Naive B cell (primary cell): ENCODE data around the gene EHD2. TPM values are rescaled to one million over a fixed set of nuclear protein-coding genes. Genes with fewer than 3 reads are reported as not detected.
A peak's percentile ranks its signal among the peaks of the same experiment; 100 is the strongest.
"Not testable (repeated sequence)": the region's sequence is repeated elsewhere in the genome, so short reads cannot be mapped to it uniquely, and the experiment has no call there.

Source experiments
- ATAC-seq, 2 donors: fragments of 150-1000 bp; cut with Tn5 transposase; 2 replicates each; pipeline ENCODE4 v1.10.0; 2021; ENCODE audit warnings: low read depth in 2 of 2, mild to moderate bottlenecking in 2 of 2, moderate library complexity in 2 of 2
- DNase-seq: peaks from one replicate; pipeline ENCODE4 v3.0.0; 2022
- H3K27ac Mint-ChIP-seq, 6 donors: one replicate each; pipeline ENCODE4 v1.8.0; 2020 to 2022; ENCODE audit warnings: mild to moderate bottlenecking in 6 of 6, mixed read lengths in 6 of 6, moderate library complexity in 5 of 6, inconsistent platforms in 2 of 6
- H3K27me3 Mint-ChIP-seq, 3 donors: one replicate each; pipeline ENCODE4 v1.8.0; 2021 to 2022; ENCODE audit warnings: mixed read lengths in 3 of 3, mild to moderate bottlenecking in 1 of 3
- H3K36me3 Mint-ChIP-seq, 2 donors: one replicate each; pipeline ENCODE4 v1.8.0; 2020 to 2022; ENCODE audit warnings: mixed read lengths in 2 of 2, inconsistent platforms in 1 of 2, mild to moderate bottlenecking in 1 of 2
- H3K4me1 Mint-ChIP-seq, 3 donors: one replicate each; pipeline ENCODE4 v1.8.0; 2020 to 2022; ENCODE audit warnings: mixed read lengths in 3 of 3, inconsistent platforms in 1 of 3, mild to moderate bottlenecking in 1 of 3, moderate library complexity in 1 of 3
- H3K4me3 Mint-ChIP-seq, 8 donors: one replicate each; pipeline ENCODE4 v1.8.0; 2020 to 2022; ENCODE audit warnings: mild to moderate bottlenecking in 8 of 8, mixed read lengths in 8 of 8, moderate library complexity in 8 of 8, inconsistent platforms in 2 of 8
- H3K9me3 Mint-ChIP-seq, 7 donors: one replicate each; pipeline ENCODE4 v1.8.0; 2020 to 2022; ENCODE audit warnings: mixed read lengths in 7 of 7, mild to moderate bottlenecking in 5 of 7, inconsistent platforms in 2 of 7, moderate library complexity in 1 of 7
- polyA plus RNA-seq, 6 donors: library from polyadenylated mRNA; unstranded; fragments of 300-500 nt; fragmentation: Illumina TruSeq; gene quantifications; one replicate each; pipeline ENCODE4 v1.2.3, GENCODE V29; 2021; ENCODE audit warnings: low read depth in 6 of 6

Gene EHD2
- polyA plus RNA-seq, 6 donors from 2014 or later: not detected

- no peak for ATAC-seq
- Mint-ChIP-seq H3K27me3 (no peaks in the 10 kb centered on the region), H3K27ac (peak overlapping the region in 1 of 6 donors; percentile 41), H3K4me1 (peaks cover 0 to 5% (median 0%) of the 10 kb centered on the region in 3 donors), H3K9me3 (peaks cover 0 to 5% (median 1%) of the 10 kb centered on the region in 7 donors), H3K4me3 (no peak overlapping the region), H3K36me3 (peaks cover 14 to 15% of the 10 kb centered on the region in 2 donors)
- DNase-seq: no peak
Measured at GRCh38 chr19:47762151-47762550, 48.9 kb downstream of the EHD2 start.

DNA sequence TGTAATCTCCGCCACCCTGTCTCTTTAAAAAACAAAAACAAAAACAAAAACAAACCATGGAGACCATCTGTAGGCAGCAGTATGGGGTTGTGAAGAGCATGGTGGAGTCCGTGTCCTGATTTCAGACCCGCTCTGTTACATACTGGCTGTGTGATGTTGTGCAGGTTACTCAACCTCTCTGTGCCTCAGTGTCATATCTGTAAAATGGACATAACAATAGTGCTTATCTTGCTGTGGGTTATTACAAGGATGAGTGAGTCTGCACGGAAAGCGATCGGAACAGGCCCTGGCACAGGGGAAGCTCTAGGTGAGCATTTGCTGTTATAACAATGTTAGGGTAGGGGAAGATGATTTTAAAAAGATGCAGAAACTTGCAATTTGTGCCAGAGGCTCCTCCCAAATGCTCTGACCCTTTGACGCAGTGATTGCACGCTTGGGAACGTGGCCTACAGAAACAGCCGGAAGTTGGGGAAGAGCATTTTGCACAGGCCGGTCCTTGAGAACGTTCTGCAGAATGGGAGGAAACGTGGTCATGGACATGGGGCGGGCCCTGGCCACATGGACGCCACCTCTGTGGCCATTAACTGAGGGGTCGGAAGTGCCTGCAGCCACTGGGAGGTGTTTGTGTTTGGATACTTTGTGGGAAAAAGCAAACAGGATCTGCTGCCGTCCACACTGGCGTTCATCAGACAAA lies 49.5 kb downstream of the EHD2 start:
- H3K4me1 Mint-ChIP-seq: peaks cover 0 to 5% (median 0%) of the 10 kb centered on the region in 3 donors
- H3K27ac Mint-ChIP-seq: no peak overlapping the region
- H3K36me3 Mint-ChIP-seq: peaks cover 10 to 15% of the 10 kb centered on the region in 2 donors
- no peak overlapping the region for H3K4me3 Mint-ChIP-seq
- no peaks in the 10 kb centered on the region for H3K27me3 Mint-ChIP-seq
- DNase-seq: no peak
- peaks cover 0 to 5% (median 0%) of the 10 kb centered on the region in 7 donors for H3K9me3 Mint-ChIP-seq
- ATAC-seq: no peak

- not testable (repeated sequence) for H3K4me3 Mint-ChIP-seq, H3K36me3 Mint-ChIP-seq, DNase-seq, H3K27ac Mint-ChIP-seq, H3K4me1 Mint-ChIP-seq, ATAC-seq, H3K27me3 Mint-ChIP-seq, H3K9me3 Mint-ChIP-seq
Measured at GRCh38 chr19:47764705-47765104, 51.5 kb downstream of the EHD2 start.

GRCh38 chr19:47765523-47766358 lies 52.5 kb downstream of the EHD2 start:
- ATAC-seq (peak in 1 of 2 donors; percentile 25), DNase-seq (no peak)
- H3K4me3 Mint-ChIP-seq: no peak overlapping the region
- peaks cover 0 to 8% (median 0%) of the 10 kb centered on the region in 3 donors for H3K4me1 Mint-ChIP-seq
- H3K36me3 Mint-ChIP-seq: no peaks in the 10 kb centered on the region
- no peaks in the 10 kb centered on the region for H3K27me3 Mint-ChIP-seq
- H3K9me3 Mint-ChIP-seq: peaks cover 0 to 3% (median 0%) of the 10 kb centered on the region in 7 donors
- peak overlapping the region in 2 of 6 donors; percentile 44 to 47 for H3K27ac Mint-ChIP-seq

GRCh38 chr19:47766359-47766620 lies 53.1 kb downstream of the EHD2 start:
- Mint-ChIP-seq H3K9me3 (peaks cover 0 to 3% (median 0%) of the 10 kb centered on the region in 7 donors), H3K27ac (peak overlapping the region in 1 of 6 donors; percentile 86), H3K27me3 (no peaks in the 10 kb centered on the region), H3K36me3 (no peaks in the 10 kb centered on the region), H3K4me1 (peaks cover 0 to 8% (median 0%) of the 10 kb centered on the region in 3 donors), H3K4me3 (peak overlapping the region in 1 of 8 donors; percentile 55)
- ATAC-seq: no peak
- DNase-seq: no peak

DNA sequence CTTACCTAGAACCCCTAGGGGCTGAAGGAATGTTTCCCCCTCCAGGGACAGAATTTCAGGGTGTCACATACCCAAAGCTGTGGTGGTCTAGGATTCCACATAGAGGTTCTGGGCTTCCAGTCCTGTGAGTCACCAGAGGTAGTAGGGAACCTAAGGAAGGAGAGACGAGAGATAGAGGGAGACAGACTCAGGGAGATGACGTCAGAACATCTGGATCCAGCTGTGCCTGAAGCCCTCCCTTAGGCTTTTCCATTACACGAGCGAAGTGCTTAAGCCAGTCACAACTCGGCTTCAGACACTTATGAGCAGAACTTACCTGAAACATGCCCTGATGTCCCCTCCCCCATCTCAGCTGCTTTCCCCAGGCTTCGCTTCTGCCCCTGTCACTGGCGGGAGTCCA lies 53.4 kb downstream of the EHD2 start:
- Mint-ChIP-seq H3K27ac (no peak overlapping the region), H3K4me3 (peak overlapping the region in 1 of 8 donors; percentile 61), H3K4me1 (peaks cover 0 to 8% (median 0%) of the 10 kb centered on the region in 3 donors), H3K9me3 (peaks cover 0 to 3% (median 0%) of the 10 kb centered on the region in 7 donors), H3K36me3 (no peaks in the 10 kb centered on the region), H3K27me3 (no peaks in the 10 kb centered on the region)
- DNase-seq (no peak), ATAC-seq (no peak)

DNA sequence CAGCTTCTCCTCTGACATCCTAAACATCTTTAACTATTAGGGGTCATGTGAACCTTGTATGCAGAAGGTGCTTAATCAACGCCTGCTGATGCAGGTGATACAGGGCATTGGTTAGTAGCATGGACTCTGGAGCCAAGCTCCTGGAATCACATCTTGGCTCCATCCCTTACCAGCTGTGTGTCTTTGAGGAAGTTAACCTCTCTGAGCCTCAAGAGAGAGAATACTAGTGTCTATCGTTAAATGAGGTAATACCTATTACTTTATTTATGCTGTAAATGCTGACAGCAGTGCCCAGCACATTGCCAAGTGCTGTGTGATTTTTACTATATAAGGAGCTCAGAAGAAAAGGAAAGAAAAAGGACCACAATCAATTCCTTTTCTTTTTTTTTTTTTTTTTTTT lies 54.1 kb downstream of the EHD2 start:
- DNase-seq: no peak
- Mint-ChIP-seq H3K4me1 (peaks cover 0 to 8% (median 0%) of the 10 kb centered on the region in 3 donors), H3K27ac (no peak overlapping the region), H3K36me3 (no peaks in the 10 kb centered on the region), H3K4me3 (peak overlapping the region in 1 of 8 donors; percentile 30), H3K27me3 (no peaks in the 10 kb centered on the region), H3K9me3 (peaks cover 0 to 3% (median 0%) of the 10 kb centered on the region in 7 donors)
- no peak for ATAC-seq

- Mint-ChIP-seq H3K4me1 (peaks cover 0 to 4% (median 0%) of the 10 kb centered on the region in 3 donors), H3K4me3 (no peak overlapping the region), H3K27me3 (no peaks in the 10 kb centered on the region), H3K36me3 (no peaks in the 10 kb centered on the region), H3K9me3 (peaks cover 0 to 3% (median 0%) of the 10 kb centered on the region in 7 donors), H3K27ac (peak overlapping the region in 1 of 6 donors; percentile 65)
- no peak for ATAC-seq
- no peak for DNase-seq
Measured at GRCh38 chr19:47768604-47769003, 55.4 kb downstream of the EHD2 start.

DNA sequence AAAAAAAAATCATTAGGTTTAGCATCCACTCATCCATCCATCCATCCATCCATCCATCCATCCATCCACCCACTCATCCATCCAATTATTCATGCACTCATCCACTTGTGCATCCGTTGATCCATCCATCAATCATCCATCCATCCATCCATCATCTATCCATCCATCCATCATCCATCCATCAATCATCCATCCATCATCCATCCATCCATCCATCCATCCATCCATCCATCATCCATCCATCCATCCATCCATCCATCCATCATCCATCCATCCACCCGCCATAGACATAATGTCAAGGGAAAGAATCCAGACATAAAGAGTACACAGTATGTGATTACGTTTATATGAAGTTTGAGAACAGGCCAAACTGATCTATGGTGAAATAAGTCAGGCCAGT lies 56.3 kb downstream of the EHD2 start:
- Mint-ChIP-seq H3K4me1 (peaks cover 0 to 4% (median 0%) of the 10 kb centered on the region in 3 donors), H3K36me3 (no peaks in the 10 kb centered on the region), H3K9me3 (peaks cover 0 to 3% (median 0%) of the 10 kb centered on the region in 7 donors), H3K27me3 (no peaks in the 10 kb centered on the region), H3K4me3 (no peak overlapping the region), H3K27ac (peak overlapping the region in 1 of 6 donors; percentile 72)
- ATAC-seq (no peak), DNase-seq (no peak)

DNA sequence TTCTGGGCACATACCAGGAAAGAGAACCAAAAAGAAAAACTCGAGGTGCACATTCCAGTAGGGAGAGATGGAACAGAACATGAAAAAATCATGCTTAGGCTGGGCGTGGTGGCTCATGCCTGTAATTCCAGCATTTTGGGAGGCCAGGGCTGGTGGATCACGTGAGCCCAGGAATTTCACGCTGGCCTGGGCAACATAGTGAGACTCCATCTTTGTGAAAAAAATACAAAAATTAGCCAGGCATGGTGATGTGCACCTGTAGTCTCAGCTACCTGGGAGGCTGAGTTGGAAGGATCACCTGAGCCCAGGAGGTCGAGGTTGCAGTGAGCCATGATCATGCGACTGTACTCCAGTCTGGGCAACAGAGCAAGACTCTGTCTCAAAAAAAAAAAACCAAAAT lies 58.1 kb downstream of the EHD2 start:
- peak overlapping the region in 2 of 6 donors; percentile 3 to 68 for H3K27ac Mint-ChIP-seq
- H3K4me3 Mint-ChIP-seq, ATAC-seq, H3K9me3 Mint-ChIP-seq, H3K27me3 Mint-ChIP-seq, H3K4me1 Mint-ChIP-seq, H3K36me3 Mint-ChIP-seq, DNase-seq: not testable (repeated sequence)

GRCh38 chr19:47776568-47776967 lies 63.3 kb downstream of the EHD2 start:
- H3K27ac Mint-ChIP-seq: no peak overlapping the region
- no peak for ATAC-seq
- no peaks in the 10 kb centered on the region for H3K27me3 Mint-ChIP-seq
- H3K4me3 Mint-ChIP-seq: peak overlapping the region in 3 of 8 donors; percentile 6 to 96 (median 43)
- peaks cover 0 to 5% of the 10 kb centered on the region in 2 donors for H3K36me3 Mint-ChIP-seq
- peaks cover 14 to 36% (median 24%) of the 10 kb centered on the region in 3 donors for H3K4me1 Mint-ChIP-seq
- no peak for DNase-seq
- H3K9me3 Mint-ChIP-seq: no peaks in the 10 kb centered on the region

DNA sequence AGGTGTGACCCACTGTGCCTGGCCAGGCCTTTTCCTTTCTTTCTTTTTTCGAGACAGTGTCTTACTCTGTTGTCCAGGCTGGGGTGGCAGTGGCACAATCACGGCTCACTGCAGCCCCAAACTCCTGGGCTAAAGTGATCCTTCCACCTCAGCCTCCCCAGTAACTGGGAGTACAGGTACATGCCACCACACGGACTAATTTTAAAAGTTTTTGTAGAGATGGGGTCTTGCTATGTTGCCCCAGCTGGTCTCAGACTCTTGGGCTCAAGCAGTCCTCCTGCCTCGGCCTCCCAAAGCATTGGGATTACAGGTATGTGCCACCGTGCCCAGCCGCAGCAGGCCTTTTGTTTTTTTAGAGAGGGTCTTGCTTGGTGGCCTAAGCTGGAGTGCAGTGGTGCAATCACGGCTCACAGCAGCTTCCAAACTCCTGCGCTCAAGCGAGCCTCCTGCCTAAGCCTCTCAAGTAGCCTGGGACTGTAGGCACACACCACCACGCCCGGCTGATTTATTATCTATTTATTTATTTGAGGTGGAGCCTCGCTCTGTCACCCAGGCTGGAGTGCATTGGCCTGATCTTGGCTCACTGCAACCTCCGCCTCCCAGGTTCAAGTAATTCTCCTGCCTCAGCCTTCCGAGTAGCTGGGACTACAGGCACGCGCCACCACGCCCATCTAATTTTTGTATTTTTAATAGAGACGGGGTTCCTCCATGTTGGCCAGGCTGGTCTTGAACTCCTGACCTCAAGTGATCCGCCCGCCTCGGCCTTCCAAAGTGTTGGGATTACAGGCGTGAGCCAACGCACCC lies 64.2 kb downstream of the EHD2 start:
- H3K4me3 Mint-ChIP-seq: peak overlapping the region; percentile 88 to 96 (median 93)
- DNase-seq, H3K27me3 Mint-ChIP-seq, ATAC-seq, H3K9me3 Mint-ChIP-seq, H3K36me3 Mint-ChIP-seq: not testable (repeated sequence)
- H3K27ac Mint-ChIP-seq: peak overlapping the region in 3 of 6 donors; percentile 26 to 97 (median 92)
- H3K4me1 Mint-ChIP-seq: peaks cover 14 to 36% (median 26%) of the 10 kb centered on the region in 3 donors
